Stimulated activated CD8-positive, alpha-beta memory T cell treated with anti-CD3 and anti-CD28 coated beads, Interleukin-4, amount 100 ng/mL, for 48 hours (primary cell): Measurements from ENCODE around the gene ACTN3.
A peak's percentile ranks its signal among the peaks of the same experiment; 100 is the strongest.
"Not testable (repeated sequence)": the region's sequence is repeated elsewhere in the genome, so short reads cannot be mapped to it uniquely, and the experiment has no call there.

Source experiments
- DNase-seq: peaks from one replicate; pipeline ENCODE4 v3.0.0-alpha.2; 2020

Gene ACTN3

GRCh38 chr11:66546368-66546965 is at the start of gene ACTN3:
Gene ACTN3 (plus strand): TSS chr11:66546903. CDS start chr11:66546938, 35 bp downstream.
- no peak for DNase-seq

GRCh38 chr11:66497206-66497605 is 49.5 kb upstream of the ACTN3 start:
- DNase-seq = no peak

GRCh38 chr11:66498506-66498905 is 48.2 kb upstream of the ACTN3 start:
- no peak for DNase-seq

- DNase-seq = no peak
Observed at GRCh38 chr11:66505276-66505816, 41.4 kb upstream of the ACTN3 start.

- no peak for DNase-seq
Observed at GRCh38 chr11:66509131-66509561, 37.6 kb upstream of the ACTN3 start.

GRCh38 chr11:66510271-66510989 is 36.3 kb upstream of the ACTN3 start, which contains the start of gene BBS1:
Gene BBS1 (plus strand): TSS chr11:66510635. CDS start chr11:66510660, 25 bp downstream.
- DNase-seq = peak; percentile 91

GRCh38 chr11:66510990-66511339 is 35.7 kb upstream of the ACTN3 start:
- DNase-seq = no peak

GRCh38 chr11:66523611-66524010 is 23.1 kb upstream of the ACTN3 start:
- DNase-seq = no peak

GRCh38 chr11:66524304-66525040 is 22.2 kb upstream of the ACTN3 start:
- no peak for DNase-seq

GRCh38 chr11:66529069-66529468 is 17.6 kb upstream of the ACTN3 start:
- no peak for DNase-seq

GRCh38 chr11:66529655-66530054 is 17.0 kb upstream of the ACTN3 start:
- DNase-seq = no peak

- DNase-seq = no peak
Observed at GRCh38 chr11:66530927-66531709, 15.6 kb upstream of the ACTN3 start.

GRCh38 chr11:66531841-66532240 is 14.9 kb upstream of the ACTN3 start:
- DNase-seq = no peak

GRCh38 chr11:66532784-66533183 is 13.9 kb upstream of the ACTN3 start:
- no peak for DNase-seq

- no peak for DNase-seq
Observed at GRCh38 chr11:66539170-66539869, 7.4 kb upstream of the ACTN3 start.

- DNase-seq = no peak
Observed at GRCh38 chr11:66539870-66540213, 6.9 kb upstream of the ACTN3 start.

GRCh38 chr11:66540598-66540997 is 6.1 kb upstream of the ACTN3 start:
- not testable (repeated sequence) for DNase-seq

- DNase-seq = no peak
Observed at GRCh38 chr11:66541892-66542291, 4.8 kb upstream of the ACTN3 start.

- no peak for DNase-seq
Observed at GRCh38 chr11:66542362-66542761, 4.3 kb upstream of the ACTN3 start.

- DNase-seq = peak; percentile 73
Observed at GRCh38 chr11:66543263-66544107, 3.2 kb upstream of the ACTN3 start.

- not testable (repeated sequence) for DNase-seq
Observed at GRCh38 chr11:66544952-66545351, 1.8 kb upstream of the ACTN3 start.
